Esophagus (tissue), 2 donors: ENCODE data around the gene RCC1. TPM values are rescaled to one million over a fixed set of nuclear protein-coding genes. Genes with fewer than 3 reads are reported as not detected.
"Not testable (repeated sequence)": the region's sequence is repeated elsewhere in the genome, so short reads cannot be mapped to it uniquely, and the experiment has no call there.

ENCODE experiments used
- H3K27ac ChIP-seq, 2 donors: one replicate each; pipeline ENCODE4 v1.5.1; 2013; ENCODE audit warnings: low read depth in 2 of 2, mild to moderate bottlenecking in 2 of 2, inconsistent platforms in 1 of 2, low read length in 1 of 2, moderate library complexity in 1 of 2
- H3K27me3 ChIP-seq, 2 donors: one replicate each; pipeline ENCODE4 v1.6.1; 2013; ENCODE audit warnings: low read length in 2 of 2, control low read depth in 1 of 2, mild to moderate bottlenecking in 1 of 2; ENCODE audit not compliant: insufficient read depth in 2 of 2, control insufficient read depth in 1 of 2
- H3K36me3 ChIP-seq, 2 donors: one replicate each; pipeline ENCODE4 v1.6.1; 2013; ENCODE audit warnings: low read length in 1 of 2; ENCODE audit not compliant: control insufficient read depth in 2 of 2, insufficient read depth in 2 of 2
- H3K4me1 ChIP-seq, 2 donors: one replicate each; pipeline ENCODE4 v1.6.1; 2013; ENCODE audit warnings: low read length in 1 of 2; ENCODE audit not compliant: control insufficient read depth in 2 of 2, insufficient read depth in 2 of 2
- H3K4me3 ChIP-seq, 2 donors: one replicate each; pipeline ENCODE4 v1.5.1; 2013; ENCODE audit warnings: low read length in 2 of 2, mild to moderate bottlenecking in 2 of 2, low read depth in 1 of 2, moderate library complexity in 1 of 2
- H3K9me3 ChIP-seq, 2 donors: one replicate each; pipeline ENCODE4 v1.6.1; 2013; ENCODE audit warnings: mild to moderate bottlenecking in 2 of 2, low read depth in 1 of 2, low read length in 1 of 2, moderate library complexity in 1 of 2; ENCODE audit not compliant: control insufficient read depth in 2 of 2, insufficient read depth in 1 of 2
- WGBS, 2 donors: extraction: QIAGEN DNeasy Blood & Tissue Kit; methylation state at CpG; one replicate each; pipeline ENCODE4 v1.1.7; 2013; 5-methylcytosine and 5-hydroxymethylcytosine counted together
- polyA plus RNA-seq, 2 donors: library from polyadenylated mRNA; stranded (reverse); fragments of 200-250 nt; gene quantifications; one replicate each; pipeline ENCODE4 v1.2.3, GENCODE V29; 2013
- donor health status: healthy with polysubstance abuse.
- donor health status: Bipolar disorder and iron deficiency.

The RCC1 gene
- polyA plus RNA-seq, 2 donors: 32.5 to 46.4 TPM

GRCh38 chr1:28578696-28579218 is 72.9 kb downstream of the RCC1 start:
- Histone ChIP-seq H3K36me3 (peaks cover 9 to 22% of the 10 kb centered on the region in 2 donors), H3K9me3 (no peaks in the 10 kb centered on the region), H3K4me1 (peaks cover 0 to 5% of the 10 kb centered on the region in 2 donors), H3K27ac (no peak overlapping the region), H3K4me3 (no peak overlapping the region), H3K27me3 (no peaks in the 10 kb centered on the region)
- 64 to 67% methylated on average over 6 of the region's 6 CpGs for WGBS, 2 donors

DNA sequence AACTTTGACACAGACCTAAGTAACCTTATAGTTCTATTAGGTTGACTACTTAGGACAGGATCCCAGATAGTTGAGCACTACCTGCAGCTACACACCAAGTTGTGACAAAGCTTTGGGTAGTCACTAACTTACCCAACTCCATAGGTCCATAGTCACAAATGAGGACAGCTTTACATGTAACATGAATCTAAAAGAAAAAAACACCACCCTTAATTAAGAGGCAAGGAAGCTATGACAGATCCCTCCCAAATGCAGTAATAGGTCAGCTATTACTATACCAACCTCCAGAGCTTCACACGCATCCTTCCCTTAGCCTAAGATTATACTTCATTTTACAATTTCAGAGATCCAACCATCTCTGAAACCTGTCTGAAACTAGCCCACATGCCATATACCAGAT is 73.6 kb downstream of the RCC1 start:
- Histone ChIP-seq H3K27me3 (no peaks in the 10 kb centered on the region), H3K4me1 (peaks cover 0 to 5% of the 10 kb centered on the region in 2 donors), H3K27ac (no peak overlapping the region), H3K9me3 (no peaks in the 10 kb centered on the region), H3K36me3 (peaks cover 9 to 21% of the 10 kb centered on the region in 2 donors), H3K4me3 (peak overlapping the region; percentile 81 to 85)
- WGBS, 2 donors: 73 to 75% methylated on average over 1 of the region's 1 CpG

- Histone ChIP-seq H3K4me1 (peaks cover 0 to 5% of the 10 kb centered on the region in 2 donors), H3K4me3 (peak overlapping the region; percentile 81 to 85), H3K27me3 (no peaks in the 10 kb centered on the region), H3K9me3 (no peaks in the 10 kb centered on the region), H3K27ac (peak overlapping the region; percentile 90 to 95), H3K36me3 (peaks cover 9 to 21% of the 10 kb centered on the region in 2 donors)
- WGBS, 2 donors: 0% methylated on average over 26 of the region's 26 CpGs
These were observed 75.1 kb downstream of the RCC1 start for GRCh38 chr1:28580722-28581530.

DNA sequence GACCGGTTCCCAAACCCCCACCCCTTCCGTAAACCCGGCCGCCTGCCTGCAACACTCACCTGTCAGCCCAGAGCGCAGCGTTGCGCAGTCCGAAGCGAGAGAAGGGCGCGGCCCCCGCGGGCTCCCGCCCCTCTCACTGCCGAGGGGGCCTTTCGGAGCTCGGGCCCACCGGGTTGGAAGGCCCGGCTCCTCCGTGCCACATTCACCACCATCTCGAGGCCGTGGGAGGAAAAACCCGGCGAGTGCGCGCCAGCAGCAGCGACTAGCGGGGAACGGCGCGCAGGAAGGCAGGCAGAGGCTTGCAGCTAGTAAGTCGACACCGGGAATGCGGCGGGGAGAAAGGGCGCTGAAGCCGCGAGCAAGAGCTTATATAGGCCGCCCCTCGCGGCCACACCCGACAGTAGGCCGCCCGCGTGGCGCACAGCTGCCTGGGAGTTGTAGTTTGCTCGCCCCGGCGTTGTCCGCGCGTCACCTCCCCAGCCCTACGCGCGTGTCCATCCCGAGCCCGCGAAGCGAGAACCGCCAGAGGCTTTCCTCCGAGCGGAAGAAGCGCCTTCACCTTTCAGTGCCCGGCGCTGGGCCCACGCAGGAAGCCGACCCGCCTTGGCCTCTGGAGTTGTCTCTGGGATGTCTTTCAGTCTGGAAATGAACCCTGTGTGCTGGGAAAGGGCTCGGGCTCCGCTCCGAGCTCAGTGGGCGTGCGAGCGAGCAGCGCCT is 75.8 kb downstream of the RCC1 start:
- Histone ChIP-seq H3K4me3 (peak overlapping the region; percentile 81 to 85), H3K4me1 (peaks cover 0 to 5% of the 10 kb centered on the region in 2 donors), H3K27ac (peak overlapping the region; percentile 95 to 96), H3K9me3 (no peaks in the 10 kb centered on the region), H3K27me3 (no peaks in the 10 kb centered on the region), H3K36me3 (peaks cover 9 to 21% of the 10 kb centered on the region in 2 donors)
- WGBS, 2 donors: 0 to 1% methylated on average over 74 to 75 of the region's 75 CpGs

DNA sequence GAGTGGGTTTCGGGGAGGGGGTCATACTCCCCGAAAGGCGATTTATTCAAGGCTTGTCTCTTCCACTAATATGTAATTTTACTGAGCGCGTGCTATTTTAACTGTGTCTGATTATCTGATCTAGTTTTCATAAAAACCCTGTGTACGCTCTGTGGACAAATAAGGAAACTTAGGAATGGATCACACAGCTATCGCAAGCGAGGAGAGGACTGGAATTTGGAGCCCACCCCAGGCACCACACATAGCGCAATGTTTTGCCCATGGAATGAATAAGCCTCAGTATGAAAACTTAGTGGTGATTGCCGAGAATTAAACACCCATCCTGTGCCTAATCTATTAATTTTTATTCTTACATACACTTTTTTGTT is 76.4 kb downstream of the RCC1 start:
- H3K9me3 ChIP-seq: no peaks in the 10 kb centered on the region
- WGBS, 2 donors: 1 to 2% methylated on average over 10 of the region's 10 CpGs

DNA sequence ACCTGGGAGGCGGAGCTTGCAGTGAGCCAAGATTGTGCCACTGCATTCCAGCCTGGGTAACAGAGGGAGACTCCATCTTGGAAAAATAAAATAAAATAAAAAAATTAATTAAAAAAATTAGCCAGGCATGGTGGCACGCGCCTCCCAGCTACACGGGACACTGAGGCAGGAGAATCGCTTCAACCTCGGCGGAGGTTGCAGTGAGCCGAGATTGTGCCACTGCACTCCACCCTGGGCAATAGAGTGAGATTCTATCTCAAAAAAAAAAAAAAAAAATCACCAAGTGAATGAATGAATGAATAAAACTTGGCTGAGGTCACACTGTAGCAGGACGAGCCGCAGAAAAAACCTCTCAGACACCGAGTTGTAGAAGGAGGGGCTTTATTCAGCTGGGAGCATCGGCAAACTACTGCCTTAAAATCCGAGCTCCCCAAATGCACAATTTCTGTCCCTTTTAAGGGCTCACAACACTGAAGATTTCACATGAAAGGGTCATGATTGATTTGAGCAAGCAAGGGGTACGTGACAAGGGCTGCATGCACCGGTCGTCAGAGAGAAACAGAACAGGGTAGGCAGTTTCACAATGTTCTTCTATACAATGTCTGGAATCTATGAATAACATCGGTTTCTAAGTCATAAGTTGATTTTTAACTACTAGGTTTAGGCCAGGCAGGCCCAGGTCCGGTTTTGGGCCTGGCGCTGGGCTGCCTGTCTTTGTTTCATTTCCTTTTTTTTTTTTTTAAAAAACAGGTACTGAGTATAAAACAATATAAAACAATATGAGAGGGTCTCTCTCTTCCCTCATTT is 80.9 kb downstream of the RCC1 start:
- H3K27me3 ChIP-seq, H3K4me3 ChIP-seq, H3K27ac ChIP-seq, H3K36me3 ChIP-seq, H3K9me3 ChIP-seq, H3K4me1 ChIP-seq: not testable (repeated sequence)
- WGBS, 2 donors: 89 to 93% methylated on average over 19 of the region's 19 CpGs

More for the DNA sequence above, 76.4 kb downstream of the RCC1 start:
- H3K27ac ChIP-seq: peak overlapping the region; percentile 95 to 96
- peaks cover 9 to 21% of the 10 kb centered on the region in 2 donors for H3K36me3 ChIP-seq
- peak overlapping the region; percentile 81 to 85 for H3K4me3 ChIP-seq
- H3K27me3 ChIP-seq: no peaks in the 10 kb centered on the region
- peaks cover 0 to 5% of the 10 kb centered on the region in 2 donors for H3K4me1 ChIP-seq

Other genes with a start within 250 kb of the RCC1 start
- gene SESN2, start 246.5 kb upstream of the RCC1 start, polyA plus RNA-seq: 10 to 100 TPM; 15.7 to 24.9 TPM
- gene MED18, start 177.0 kb upstream of the RCC1 start, polyA plus RNA-seq: 10 to 100 TPM; 15.1 to 36.6 TPM
- gene PHACTR4, start 136.3 kb upstream of the RCC1 start, polyA plus RNA-seq: 10 to 100 TPM; 32.2 to 52.2 TPM
- gene TRNAU1AP, start 47.0 kb downstream of the RCC1 start, polyA plus RNA-seq: 10 to 100 TPM; 20.1 to 27.8 TPM
- under 1 TPM; 0.51 to 0.96 TPM for gene RAB42, start 86.2 kb downstream of the RCC1 start, polyA plus RNA-seq
- 10 to 100 TPM; 19.3 to 25.2 TPM for gene TAF12, start 137.0 kb downstream of the RCC1 start, polyA plus RNA-seq
- not detected for gene RNU11, start 142.6 kb downstream of the RCC1 start, polyA plus RNA-seq
- 1 to 10 TPM; 3.2 to 5.0 TPM for gene GMEB1, start 162.7 kb downstream of the RCC1 start, polyA plus RNA-seq
- 10 to 100 TPM; 35.2 to 36.3 TPM for gene YTHDF2, start 230.9 kb downstream of the RCC1 start, polyA plus RNA-seq